T-helper 17 cell (primary cell): ENCODE measurements around the gene CORO7. TPM values are rescaled to one million over a fixed set of nuclear protein-coding genes. Genes with fewer than 3 reads are reported as not detected.

Source experiments
- ATAC-seq: fragments of 150-1000 bp; cut with Tn5 transposase; 2 replicates; pipeline ENCODE4 v1.10.0; 2021; ENCODE audit warnings: mild to moderate bottlenecking, moderate library complexity
- DNase-seq, 3 donors: peaks; one replicate each; pipeline versions ENCODE4 v3.0.0 to v3.0.0-alpha.2; 2020 to 2021
- H3K9me3 ChIP-seq: one replicate; pipeline ENCODE4 v1.7.0; 2013; ENCODE audit warnings: low read length, mild to moderate bottlenecking; ENCODE audit not compliant: control insufficient read depth, poor library complexity, severe bottlenecking
- H3K27ac Mint-ChIP-seq: one replicate; pipeline ENCODE4 v1.8.0; 2022; ENCODE audit warnings: mild to moderate bottlenecking, moderate library complexity, mixed read lengths
- H3K27me3 Mint-ChIP-seq: one replicate; pipeline ENCODE4 v1.8.0; 2022; ENCODE audit warnings: mixed read lengths
- H3K36me3 Mint-ChIP-seq: one replicate; pipeline ENCODE4 v1.8.0; 2022; ENCODE audit warnings: low read depth, mixed read lengths
- H3K4me1 Mint-ChIP-seq: one replicate; pipeline ENCODE4 v1.8.0; 2022; ENCODE audit warnings: mild to moderate bottlenecking, mixed read lengths
- H3K4me3 Mint-ChIP-seq: one replicate; pipeline ENCODE4 v1.8.0; 2022; ENCODE audit warnings: mild to moderate bottlenecking, moderate library complexity, mixed read lengths
- total RNA-seq, 4 donors: library from RNA in 2 of 4; stranded (reverse) in 2 of 4; gene quantifications; one replicate each; pipeline ENCODE4 v1.2.3 and lab custom pipeline; 2022 to 2026

The CORO7 gene
- total RNA-seq, 2 donors from 2014 or later = 733 to 757 TPM

GRCh38 chr16:4381072-4381934 lies 35.1 kb downstream of the CORO7 start:
- Mint-ChIP-seq H3K4me1 (peaks cover 29% of the 10 kb centered on the region), H3K27ac (peak overlapping the region; percentile 92), H3K36me3 (no peaks in the 10 kb centered on the region), H3K4me3 (peak overlapping the region; percentile 81), H3K27me3 (no peaks in the 10 kb centered on the region)
- DNase-seq = no peak
- ATAC-seq = no peak
- no peaks in the 10 kb centered on the region for H3K9me3 ChIP-seq

GRCh38 chr16:4380119-4381063 lies 36.0 kb downstream of the CORO7 start:
- no peak for ATAC-seq
- H3K36me3 Mint-ChIP-seq = no peaks in the 10 kb centered on the region
- no peaks in the 10 kb centered on the region for H3K27me3 Mint-ChIP-seq
- H3K4me1 Mint-ChIP-seq = peaks cover 33% of the 10 kb centered on the region
- H3K9me3 ChIP-seq = no peaks in the 10 kb centered on the region
- no peak for DNase-seq
- H3K4me3 Mint-ChIP-seq = peak overlapping the region; percentile 81
- H3K27ac Mint-ChIP-seq = peak overlapping the region; percentile 92

GRCh38 chr16:4378999-4379690 lies 37.3 kb downstream of the CORO7 start:
- no peak for DNase-seq
- Mint-ChIP-seq H3K27ac (peak overlapping the region; percentile 92), H3K4me1 (peaks cover 38% of the 10 kb centered on the region), H3K4me3 (peak overlapping the region; percentile 68), H3K36me3 (no peaks in the 10 kb centered on the region), H3K27me3 (no peaks in the 10 kb centered on the region)
- no peak for ATAC-seq
- no peaks in the 10 kb centered on the region for H3K9me3 ChIP-seq

GRCh38 chr16:4378161-4378666 lies 38.2 kb downstream of the CORO7 start:
- ATAC-seq (no peak), DNase-seq (no peak)
- peak overlapping the region; percentile 77 for H3K4me3 Mint-ChIP-seq
- peak overlapping the region; percentile 92 for H3K27ac Mint-ChIP-seq
- H3K27me3 Mint-ChIP-seq = no peaks in the 10 kb centered on the region
- no peaks in the 10 kb centered on the region for H3K9me3 ChIP-seq
- H3K4me1 Mint-ChIP-seq = peaks cover 39% of the 10 kb centered on the region
- no peaks in the 10 kb centered on the region for H3K36me3 Mint-ChIP-seq

- ATAC-seq = peak; percentile 28
- no peak for DNase-seq
- H3K27me3 Mint-ChIP-seq = no peaks in the 10 kb centered on the region
- peaks cover 40% of the 10 kb centered on the region for H3K4me1 Mint-ChIP-seq
- H3K36me3 Mint-ChIP-seq = no peaks in the 10 kb centered on the region
- peak overlapping the region; percentile 92 for H3K27ac Mint-ChIP-seq
- no peaks in the 10 kb centered on the region for H3K9me3 ChIP-seq
- H3K4me3 Mint-ChIP-seq = peak overlapping the region; percentile 77
Observed at GRCh38 chr16:4377573-4378154, 38.7 kb downstream of the CORO7 start.

GRCh38 chr16:4376893-4377572 lies 39.4 kb downstream of the CORO7 start:
- peak overlapping the region; percentile 77 for H3K4me3 Mint-ChIP-seq
- H3K27me3 Mint-ChIP-seq = no peaks in the 10 kb centered on the region
- no peak for DNase-seq
- H3K27ac Mint-ChIP-seq = peak overlapping the region; percentile 92
- no peaks in the 10 kb centered on the region for H3K36me3 Mint-ChIP-seq
- no peak for ATAC-seq
- H3K9me3 ChIP-seq = no peaks in the 10 kb centered on the region
- H3K4me1 Mint-ChIP-seq = peaks cover 41% of the 10 kb centered on the region

GRCh38 chr16:4376126-4376892 lies 40.1 kb downstream of the CORO7 start:
- H3K4me3 Mint-ChIP-seq = peak overlapping the region; percentile 68
- H3K27ac Mint-ChIP-seq = peak overlapping the region; percentile 92
- H3K27me3 Mint-ChIP-seq = no peaks in the 10 kb centered on the region
- H3K9me3 ChIP-seq = no peaks in the 10 kb centered on the region
- DNase-seq (no peak), ATAC-seq (no peak)
- H3K4me1 Mint-ChIP-seq = peaks cover 41% of the 10 kb centered on the region
- H3K36me3 Mint-ChIP-seq = no peaks in the 10 kb centered on the region

GRCh38 chr16:4375717-4376116 lies 40.7 kb downstream of the CORO7 start:
- H3K9me3 ChIP-seq = no peaks in the 10 kb centered on the region
- Mint-ChIP-seq H3K27ac (peak overlapping the region; percentile 84), H3K27me3 (no peaks in the 10 kb centered on the region), H3K36me3 (no peaks in the 10 kb centered on the region), H3K4me3 (peak overlapping the region; percentile 68), H3K4me1 (peaks cover 37% of the 10 kb centered on the region)
- DNase-seq (no peak), ATAC-seq (no peak)

GRCh38 chr16:4373909-4374742 lies 42.3 kb downstream of the CORO7 start:
- peaks cover 34% of the 10 kb centered on the region for H3K4me1 Mint-ChIP-seq
- DNase-seq (no peak), ATAC-seq (no peak)

GRCh38 chr16:4373356-4373908 lies 43.0 kb downstream of the CORO7 start:
- Mint-ChIP-seq H3K4me1 (peaks cover 37% of the 10 kb centered on the region), H3K27me3 (no peaks in the 10 kb centered on the region), H3K36me3 (no peaks in the 10 kb centered on the region), H3K27ac (peak overlapping the region; percentile 84), H3K4me3 (peak overlapping the region; percentile 82)
- DNase-seq (no peak), ATAC-seq (no peak)
- no peaks in the 10 kb centered on the region for H3K9me3 ChIP-seq

More at GRCh38 chr16:4373909-4374742, 42.3 kb downstream of the CORO7 start:
- Mint-ChIP-seq H3K27ac (peak overlapping the region; percentile 84), H3K36me3 (no peaks in the 10 kb centered on the region), H3K27me3 (no peaks in the 10 kb centered on the region), H3K4me3 (peak overlapping the region; percentile 82)
- no peaks in the 10 kb centered on the region for H3K9me3 ChIP-seq
